ENCODE results near the gene LRRC61.

Gene LRRC61

DNA sequence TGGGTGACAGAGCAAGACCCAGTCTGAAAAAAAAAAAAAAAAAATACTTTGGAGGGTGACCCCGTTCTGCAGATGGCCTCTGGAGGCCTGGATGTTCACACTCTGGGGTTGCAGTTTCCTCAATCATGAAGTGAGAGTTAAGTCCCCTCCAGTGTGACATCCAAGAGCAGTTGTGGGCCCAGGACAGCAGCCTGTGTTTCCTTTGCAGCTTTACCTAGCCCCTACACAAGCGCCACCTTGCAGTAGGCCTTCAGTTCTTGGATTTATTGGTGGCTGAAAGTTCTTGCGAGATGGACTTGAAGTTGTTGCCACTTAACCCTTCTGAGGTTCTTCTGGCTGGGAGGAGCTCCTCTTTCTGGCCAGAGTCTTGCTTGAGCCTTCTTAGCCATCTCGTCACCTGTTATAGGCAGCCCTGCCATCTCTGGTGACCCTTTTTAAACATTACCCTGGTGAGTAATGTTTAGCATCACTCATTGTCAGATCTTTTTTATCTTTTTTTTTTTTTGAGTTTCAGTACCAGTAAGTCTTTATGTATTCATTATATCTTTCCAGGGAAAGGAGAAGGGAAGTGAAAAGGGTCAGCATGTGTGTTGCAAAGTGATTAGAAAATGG is 3.6 kb downstream of the LRRC61 start:
- TF ChIP-seq ZNF8 (CRISPR knock-in tag; IDR thresholded peaks at IDR 0.05) (no peak), ZNF70 (CRISPR knock-in tag; IDR thresholded peaks at IDR 0.05) (no peak), ZNF565 (CRISPR knock-in tag; conservative IDR thresholded peaks at IDR 0.05; ENCODE audit: low read depth) (no peak), CSDC2 (CRISPR knock-in tag; IDR thresholded peaks at IDR 0.05) (no peak), TCF4 (CRISPR knock-in tag; IDR thresholded peaks at IDR 0.05; ENCODE audit: borderline replicate concordance) (no peak), ZFP30 (CRISPR knock-in tag; IDR thresholded peaks at IDR 0.05) (no peak)
- TF ChIP-seq, protein P1, sequence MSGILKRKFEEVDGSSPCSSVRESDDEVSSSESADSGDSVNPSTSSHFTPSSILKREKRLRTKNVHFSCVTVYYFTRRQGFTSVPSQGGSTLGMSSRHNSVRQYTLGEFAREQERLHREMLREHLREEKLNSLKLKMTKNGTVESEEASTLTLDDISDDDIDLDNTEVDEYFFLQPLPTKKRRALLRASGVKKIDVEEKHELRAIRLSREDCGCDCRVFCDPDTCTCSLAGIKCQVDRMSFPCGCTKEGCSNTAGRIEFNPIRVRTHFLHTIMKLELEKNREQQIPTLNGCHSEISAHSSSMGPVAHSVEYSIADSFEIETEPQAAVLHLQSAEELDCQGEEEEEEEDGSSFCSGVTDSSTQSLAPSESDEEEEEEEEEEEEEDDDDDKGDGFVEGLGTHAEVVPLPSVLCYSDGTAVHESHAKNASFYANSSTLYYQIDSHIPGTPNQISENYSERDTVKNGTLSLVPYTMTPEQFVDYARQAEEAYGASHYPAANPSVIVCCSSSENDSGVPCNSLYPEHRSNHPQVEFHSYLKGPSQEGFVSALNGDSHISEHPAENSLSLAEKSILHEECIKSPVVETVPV (CRISPR knock-in tag; IDR thresholded peaks at IDR 0.05), result no peak
- TF ChIP-seq, protein P2, sequence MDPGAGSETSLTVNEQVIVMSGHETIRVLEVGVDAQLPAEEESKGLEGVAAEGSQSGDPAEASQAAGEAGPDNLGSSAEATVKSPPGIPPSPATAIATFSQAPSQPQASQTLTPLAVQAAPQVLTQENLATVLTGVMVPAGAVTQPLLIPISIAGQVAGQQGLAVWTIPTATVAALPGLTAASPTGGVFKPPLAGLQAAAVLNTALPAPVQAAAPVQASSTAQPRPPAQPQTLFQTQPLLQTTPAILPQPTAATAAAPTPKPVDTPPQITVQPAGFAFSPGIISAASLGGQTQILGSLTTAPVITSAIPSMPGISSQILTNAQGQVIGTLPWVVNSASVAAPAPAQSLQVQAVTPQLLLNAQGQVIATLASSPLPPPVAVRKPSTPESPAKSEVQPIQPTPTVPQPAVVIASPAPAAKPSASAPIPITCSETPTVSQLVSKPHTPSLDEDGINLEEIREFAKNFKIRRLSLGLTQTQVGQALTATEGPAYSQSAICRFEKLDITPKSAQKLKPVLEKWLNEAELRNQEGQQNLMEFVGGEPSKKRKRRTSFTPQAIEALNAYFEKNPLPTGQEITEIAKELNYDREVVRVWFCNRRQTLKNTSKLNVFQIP (CRISPR knock-in tag; IDR thresholded peaks at IDR 0.05; ENCODE audit: borderline replicate concordance, low read depth), result no peak
- TF ChIP-seq, protein P3, sequence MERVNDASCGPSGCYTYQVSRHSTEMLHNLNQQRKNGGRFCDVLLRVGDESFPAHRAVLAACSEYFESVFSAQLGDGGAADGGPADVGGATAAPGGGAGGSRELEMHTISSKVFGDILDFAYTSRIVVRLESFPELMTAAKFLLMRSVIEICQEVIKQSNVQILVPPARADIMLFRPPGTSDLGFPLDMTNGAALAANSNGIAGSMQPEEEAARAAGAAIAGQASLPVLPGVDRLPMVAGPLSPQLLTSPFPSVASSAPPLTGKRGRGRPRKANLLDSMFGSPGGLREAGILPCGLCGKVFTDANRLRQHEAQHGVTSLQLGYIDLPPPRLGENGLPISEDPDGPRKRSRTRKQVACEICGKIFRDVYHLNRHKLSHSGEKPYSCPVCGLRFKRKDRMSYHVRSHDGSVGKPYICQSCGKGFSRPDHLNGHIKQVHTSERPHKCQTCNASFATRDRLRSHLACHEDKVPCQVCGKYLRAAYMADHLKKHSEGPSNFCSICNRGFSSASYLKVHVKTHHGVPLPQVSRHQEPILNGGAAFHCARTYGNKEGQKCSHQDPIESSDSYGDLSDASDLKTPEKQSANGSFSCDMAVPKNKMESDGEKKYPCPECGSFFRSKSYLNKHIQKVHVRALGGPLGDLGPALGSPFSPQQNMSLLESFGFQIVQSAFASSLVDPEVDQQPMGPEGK (CRISPR knock-in tag; IDR thresholded peaks at IDR 0.05; ENCODE audit: borderline replicate concordance), result no peak
- no peak for ATAC-seq

DNA sequence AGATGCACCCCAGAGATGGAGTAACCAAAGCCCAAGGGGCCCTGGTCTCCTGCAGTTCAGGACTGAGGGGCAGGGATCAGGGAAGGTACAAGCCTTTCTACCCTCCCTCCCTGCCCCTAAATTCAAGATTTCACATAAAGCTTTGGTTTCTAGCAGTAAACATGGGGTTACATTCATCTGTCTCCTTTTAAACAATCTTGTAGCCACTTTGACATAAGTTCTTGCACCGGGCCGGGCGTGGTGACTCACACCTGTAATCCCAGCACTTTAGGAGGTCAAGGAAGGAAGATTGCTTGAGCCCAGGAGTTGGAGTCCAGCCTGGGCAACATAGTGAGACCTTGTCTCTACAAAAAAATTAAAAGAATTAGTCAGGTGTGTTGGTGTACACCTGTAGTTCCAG is 4.2 kb downstream of the LRRC61 start:
- no peak for ATAC-seq
- TF ChIP-seq ZC3H10 (CRISPR knock-in tag; IDR thresholded peaks at IDR 0.05), result no peak
- TF ChIP-seq ZNF565 (CRISPR knock-in tag; conservative IDR thresholded peaks at IDR 0.05; ENCODE audit: low read depth), result no peak
- TF ChIP-seq PPARA (CRISPR knock-in tag; IDR thresholded peaks at IDR 0.05; ENCODE audit: borderline replicate concordance), result no peak
- no peak for TF ChIP-seq SNAI2 (CRISPR knock-in tag; IDR thresholded peaks at IDR 0.05)
- TF ChIP-seq ESRRG (CRISPR knock-in tag; IDR thresholded peaks at IDR 0.05), result no peak
- no peak for TF ChIP-seq ARNTL (CRISPR knock-in tag; IDR thresholded peaks at IDR 0.05; ENCODE audit: borderline replicate concordance, low read depth)
- TF ChIP-seq BACH2 (CRISPR knock-in tag; IDR thresholded peaks at IDR 0.05; ENCODE audit: borderline replicate concordance), result no peak
- TF ChIP-seq ZNF8 (CRISPR knock-in tag; IDR thresholded peaks at IDR 0.05), result no peak
- TF ChIP-seq, protein P2 (CRISPR knock-in tag; IDR thresholded peaks at IDR 0.05; ENCODE audit: borderline replicate concordance, low read depth), result no peak
- TF ChIP-seq TOX (CRISPR knock-in tag; IDR thresholded peaks at IDR 0.05; ENCODE audit: borderline replicate concordance), result no peak
- TF ChIP-seq ZNF70 (CRISPR knock-in tag; IDR thresholded peaks at IDR 0.05), result no peak
- TF ChIP-seq, protein P4, sequence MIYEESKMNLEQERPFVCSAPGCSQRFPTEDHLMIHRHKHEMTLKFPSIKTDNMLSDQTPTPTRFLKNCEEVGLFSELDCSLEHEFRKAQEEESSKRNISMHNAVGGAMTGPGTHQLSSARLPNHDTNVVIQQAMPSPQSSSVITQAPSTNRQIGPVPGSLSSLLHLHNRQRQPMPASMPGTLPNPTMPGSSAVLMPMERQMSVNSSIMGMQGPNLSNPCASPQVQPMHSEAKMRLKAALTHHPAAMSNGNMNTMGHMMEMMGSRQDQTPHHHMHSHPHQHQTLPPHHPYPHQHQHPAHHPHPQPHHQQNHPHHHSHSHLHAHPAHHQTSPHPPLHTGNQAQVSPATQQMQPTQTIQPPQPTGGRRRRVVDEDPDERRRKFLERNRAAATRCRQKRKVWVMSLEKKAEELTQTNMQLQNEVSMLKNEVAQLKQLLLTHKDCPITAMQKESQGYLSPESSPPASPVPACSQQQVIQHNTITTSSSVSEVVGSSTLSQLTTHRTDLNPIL (CRISPR knock-in tag; IDR thresholded peaks at IDR 0.05; ENCODE audit: low read depth), result no peak
- no peak for TF ChIP-seq OSR1 (CRISPR knock-in tag; IDR thresholded peaks at IDR 0.05)
- TF ChIP-seq ZFP3 (CRISPR knock-in tag; IDR thresholded peaks at IDR 0.05), result no peak
- TF ChIP-seq GLIS3 (CRISPR knock-in tag; IDR thresholded peaks at IDR 0.05), result no peak
- TF ChIP-seq ZFP30 (CRISPR knock-in tag; IDR thresholded peaks at IDR 0.05), result no peak
- TF ChIP-seq, protein P5, sequence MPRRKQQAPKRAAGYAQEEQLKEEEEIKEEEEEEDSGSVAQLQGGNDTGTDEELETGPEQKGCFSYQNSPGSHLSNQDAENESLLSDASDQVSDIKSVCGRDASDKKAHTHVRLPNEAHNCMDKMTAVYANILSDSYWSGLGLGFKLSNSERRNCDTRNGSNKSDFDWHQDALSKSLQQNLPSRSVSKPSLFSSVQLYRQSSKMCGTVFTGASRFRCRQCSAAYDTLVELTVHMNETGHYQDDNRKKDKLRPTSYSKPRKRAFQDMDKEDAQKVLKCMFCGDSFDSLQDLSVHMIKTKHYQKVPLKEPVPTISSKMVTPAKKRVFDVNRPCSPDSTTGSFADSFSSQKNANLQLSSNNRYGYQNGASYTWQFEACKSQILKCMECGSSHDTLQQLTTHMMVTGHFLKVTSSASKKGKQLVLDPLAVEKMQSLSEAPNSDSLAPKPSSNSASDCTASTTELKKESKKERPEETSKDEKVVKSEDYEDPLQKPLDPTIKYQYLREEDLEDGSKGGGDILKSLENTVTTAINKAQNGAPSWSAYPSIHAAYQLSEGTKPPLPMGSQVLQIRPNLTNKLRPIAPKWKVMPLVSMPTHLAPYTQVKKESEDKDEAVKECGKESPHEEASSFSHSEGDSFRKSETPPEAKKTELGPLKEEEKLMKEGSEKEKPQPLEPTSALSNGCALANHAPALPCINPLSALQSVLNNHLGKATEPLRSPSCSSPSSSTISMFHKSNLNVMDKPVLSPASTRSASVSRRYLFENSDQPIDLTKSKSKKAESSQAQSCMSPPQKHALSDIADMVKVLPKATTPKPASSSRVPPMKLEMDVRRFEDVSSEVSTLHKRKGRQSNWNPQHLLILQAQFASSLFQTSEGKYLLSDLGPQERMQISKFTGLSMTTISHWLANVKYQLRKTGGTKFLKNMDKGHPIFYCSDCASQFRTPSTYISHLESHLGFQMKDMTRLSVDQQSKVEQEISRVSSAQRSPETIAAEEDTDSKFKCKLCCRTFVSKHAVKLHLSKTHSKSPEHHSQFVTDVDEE (CRISPR knock-in tag; IDR thresholded peaks at IDR 0.05), result no peak
- TF ChIP-seq RARB (CRISPR knock-in tag; IDR thresholded peaks at IDR 0.05), result no peak
- no peak for TF ChIP-seq CSDC2 (CRISPR knock-in tag; IDR thresholded peaks at IDR 0.05)
